ENCODE measurements around the gene LINC00305.

Gene LINC00305

GRCh38 chr18:64148988-64149387, at the start of gene LINC00305:
LINC00305 (minus strand) TSS chr18:64149088.
- H3K27ac Mint-ChIP-seq, result no peak within 1 kb of the TSS
- H3K27me3 Mint-ChIP-seq, result no peaks in the 10 kb centered on the region
- H3K4me3 Mint-ChIP-seq, result no peak within 1 kb of the TSS
- no peaks in the 10 kb centered on the region for H3K4me1 Mint-ChIP-seq (ENCODE audit: low read depth)
- H3K9me3 Mint-ChIP-seq (ENCODE audit: low read depth), result no peaks in the 10 kb centered on the region
- no peaks in the 10 kb centered on the region for H3K36me3 Mint-ChIP-seq

GRCh38 chr18:64191069-64191468, 42.2 kb upstream of the LINC00305 start:
- Mint-ChIP-seq H3K4me3 (no peak overlapping the region), H3K4me1 (ENCODE audit: low read depth) (no peaks in the 10 kb centered on the region), H3K27ac (no peak overlapping the region)

GRCh38 chr18:64185987-64186386, 37.1 kb upstream of the LINC00305 start:
- no peaks in the 10 kb centered on the region for H3K4me1 Mint-ChIP-seq (ENCODE audit: low read depth)
- no peak overlapping the region for H3K4me3 Mint-ChIP-seq
- H3K27me3 Mint-ChIP-seq, result peaks cover 2% of the 10 kb centered on the region
- no peaks in the 10 kb centered on the region for H3K9me3 Mint-ChIP-seq (ENCODE audit: low read depth)
- H3K27ac Mint-ChIP-seq, result no peak overlapping the region
- H3K36me3 Mint-ChIP-seq, result no peaks in the 10 kb centered on the region

More at GRCh38 chr18:64191069-64191468, 42.2 kb upstream of the LINC00305 start:
- H3K9me3 Mint-ChIP-seq (ENCODE audit: low read depth), result no peaks in the 10 kb centered on the region
- no peaks in the 10 kb centered on the region for H3K36me3 Mint-ChIP-seq
- peaks cover 2% of the 10 kb centered on the region for H3K27me3 Mint-ChIP-seq

- H3K27ac Mint-ChIP-seq, result no peak overlapping the region
- no peaks in the 10 kb centered on the region for H3K9me3 Mint-ChIP-seq (ENCODE audit: low read depth)
- H3K27me3 Mint-ChIP-seq, result peaks cover 2% of the 10 kb centered on the region
- H3K4me1 Mint-ChIP-seq (ENCODE audit: low read depth), result no peaks in the 10 kb centered on the region
- H3K4me3 Mint-ChIP-seq, result no peak overlapping the region
- H3K36me3 Mint-ChIP-seq, result no peaks in the 10 kb centered on the region
These were observed 34.8 kb upstream of the LINC00305 start for GRCh38 chr18:64183665-64184064.

GRCh38 chr18:64180617-64181016, 31.7 kb upstream of the LINC00305 start:
- Mint-ChIP-seq H3K4me1 (ENCODE audit: low read depth) (no peaks in the 10 kb centered on the region), H3K27me3 (no peaks in the 10 kb centered on the region), H3K36me3 (no peaks in the 10 kb centered on the region), H3K4me3 (no peak overlapping the region), H3K27ac (no peak overlapping the region), H3K9me3 (ENCODE audit: low read depth) (no peaks in the 10 kb centered on the region)

- H3K36me3 Mint-ChIP-seq, result no peaks in the 10 kb centered on the region
- H3K9me3 Mint-ChIP-seq (ENCODE audit: low read depth), result no peaks in the 10 kb centered on the region
- no peak overlapping the region for H3K4me3 Mint-ChIP-seq
- no peaks in the 10 kb centered on the region for H3K4me1 Mint-ChIP-seq (ENCODE audit: low read depth)
- H3K27me3 Mint-ChIP-seq, result no peaks in the 10 kb centered on the region
- H3K27ac Mint-ChIP-seq, result no peak overlapping the region
These were observed 31.3 kb upstream of the LINC00305 start for GRCh38 chr18:64180171-64180570.

- Mint-ChIP-seq H3K27me3 (no peaks in the 10 kb centered on the region), H3K9me3 (ENCODE audit: low read depth) (no peaks in the 10 kb centered on the region), H3K4me1 (ENCODE audit: low read depth) (no peaks in the 10 kb centered on the region), H3K36me3 (no peaks in the 10 kb centered on the region), H3K4me3 (no peak overlapping the region), H3K27ac (no peak overlapping the region)
These were observed 30.7 kb upstream of the LINC00305 start for GRCh38 chr18:64179556-64180080.

- Mint-ChIP-seq H3K4me3 (no peak overlapping the region), H3K27me3 (no peaks in the 10 kb centered on the region), H3K36me3 (no peaks in the 10 kb centered on the region), H3K4me1 (ENCODE audit: low read depth) (no peaks in the 10 kb centered on the region), H3K9me3 (ENCODE audit: low read depth) (no peaks in the 10 kb centered on the region), H3K27ac (no peak overlapping the region)
These were observed 30.0 kb upstream of the LINC00305 start for GRCh38 chr18:64178860-64179259.

- Mint-ChIP-seq H3K9me3 (ENCODE audit: low read depth) (no peaks in the 10 kb centered on the region), H3K4me1 (ENCODE audit: low read depth) (no peaks in the 10 kb centered on the region), H3K36me3 (no peaks in the 10 kb centered on the region), H3K4me3 (no peak overlapping the region), H3K27ac (no peak overlapping the region), H3K27me3 (no peaks in the 10 kb centered on the region)
These were observed 26.5 kb upstream of the LINC00305 start for GRCh38 chr18:64175432-64175831.

- peaks cover 4% of the 10 kb centered on the region for H3K9me3 Mint-ChIP-seq (ENCODE audit: low read depth)
- no peaks in the 10 kb centered on the region for H3K36me3 Mint-ChIP-seq
- H3K4me1 Mint-ChIP-seq (ENCODE audit: low read depth), result no peaks in the 10 kb centered on the region
- H3K27ac Mint-ChIP-seq, result no peak overlapping the region
- H3K27me3 Mint-ChIP-seq, result no peaks in the 10 kb centered on the region
- no peak overlapping the region for H3K4me3 Mint-ChIP-seq
These were observed 22.7 kb upstream of the LINC00305 start for GRCh38 chr18:64171576-64171975.

- peaks cover 4% of the 10 kb centered on the region for H3K9me3 Mint-ChIP-seq (ENCODE audit: low read depth)
- H3K36me3 Mint-ChIP-seq, result no peaks in the 10 kb centered on the region
- H3K4me1 Mint-ChIP-seq (ENCODE audit: low read depth), result no peaks in the 10 kb centered on the region
- peaks cover 3% of the 10 kb centered on the region for H3K27me3 Mint-ChIP-seq
- no peak overlapping the region for H3K27ac Mint-ChIP-seq
- no peak overlapping the region for H3K4me3 Mint-ChIP-seq
These were observed 18.6 kb upstream of the LINC00305 start for GRCh38 chr18:64167408-64167925.

- no peak overlapping the region for H3K27ac Mint-ChIP-seq
These were observed 17.0 kb upstream of the LINC00305 start for GRCh38 chr18:64165906-64166305.

GRCh38 chr18:64164883-64165282, 16.0 kb upstream of the LINC00305 start:
- no peaks in the 10 kb centered on the region for H3K4me1 Mint-ChIP-seq (ENCODE audit: low read depth)
- peaks cover 4% of the 10 kb centered on the region for H3K9me3 Mint-ChIP-seq (ENCODE audit: low read depth)
- no peak overlapping the region for H3K27ac Mint-ChIP-seq
- no peak overlapping the region for H3K4me3 Mint-ChIP-seq
- H3K36me3 Mint-ChIP-seq, result no peaks in the 10 kb centered on the region
- peaks cover 3% of the 10 kb centered on the region for H3K27me3 Mint-ChIP-seq

More at GRCh38 chr18:64165906-64166305, 17.0 kb upstream of the LINC00305 start:
- Mint-ChIP-seq H3K27me3 (peaks cover 3% of the 10 kb centered on the region), H3K36me3 (no peaks in the 10 kb centered on the region), H3K4me3 (no peak overlapping the region), H3K4me1 (ENCODE audit: low read depth) (no peaks in the 10 kb centered on the region), H3K9me3 (ENCODE audit: low read depth) (peaks cover 4% of the 10 kb centered on the region)

GRCh38 chr18:64149916-64150438, 1.1 kb upstream of the LINC00305 start:
- Mint-ChIP-seq H3K27ac (no peak overlapping the region), H3K36me3 (no peaks in the 10 kb centered on the region), H3K9me3 (ENCODE audit: low read depth) (no peaks in the 10 kb centered on the region), H3K27me3 (no peaks in the 10 kb centered on the region), H3K4me3 (no peak overlapping the region), H3K4me1 (ENCODE audit: low read depth) (no peaks in the 10 kb centered on the region)

GRCh38 chr18:64142904-64143303, 6.0 kb downstream of the LINC00305 start:
- H3K27me3 Mint-ChIP-seq, result peaks cover 2% of the 10 kb centered on the region
- H3K36me3 Mint-ChIP-seq, result no peaks in the 10 kb centered on the region
- H3K4me1 Mint-ChIP-seq (ENCODE audit: low read depth), result no peaks in the 10 kb centered on the region
- no peak overlapping the region for H3K4me3 Mint-ChIP-seq
- H3K27ac Mint-ChIP-seq, result no peak overlapping the region
- H3K9me3 Mint-ChIP-seq (ENCODE audit: low read depth), result peaks cover 4% of the 10 kb centered on the region

- Mint-ChIP-seq H3K4me3 (no peak overlapping the region), H3K36me3 (no peaks in the 10 kb centered on the region), H3K27me3 (peaks cover 5% of the 10 kb centered on the region), H3K9me3 (ENCODE audit: low read depth) (peaks cover 4% of the 10 kb centered on the region), H3K4me1 (ENCODE audit: low read depth) (no peaks in the 10 kb centered on the region), H3K27ac (no peak overlapping the region)
These were observed 11.0 kb downstream of the LINC00305 start for GRCh38 chr18:64137914-64138313.

Measured in activated naive CD8-positive, alpha-beta T cell (primary cell).